GM18951 (cell line): ENCODE results near the gene CHST11.

Experiments
- POLR2A ChIP-seq: IDR thresholded peaks from 4 replicates; pipeline ENCODE4 v1.6.1; 2011; ENCODE audit warnings: mild to moderate bottlenecking; ENCODE audit not compliant: insufficient read length, insufficient read depth; ENCODE audit errors: extremely low read depth
- in situ Hi-C: fragments of 300-500 bp; cut with MboI; formaldehyde crosslinking; loops from one replicate; pipeline ENCODE4 v1.12.0; 2022; ENCODE audit warnings: low sequenced_read_pairs, mixed read lengths, inconsistent platforms; ENCODE audit not compliant: unreplicated experiment

CHST11 gene

GRCh38 chr12:104485651-104486362 lies 29.1 kb downstream of the CHST11 start:
- no peak for TF ChIP-seq POLR2A
- in situ Hi-C loops: no loop called here

- TF ChIP-seq POLR2A: no peak
These were observed 29.6 kb downstream of the CHST11 start for GRCh38 chr12:104486363-104486750.

GRCh38 chr12:104486943-104487819 lies 30.4 kb downstream of the CHST11 start:
- in situ Hi-C loops: no loop called here
- TF ChIP-seq POLR2A: no peak

More at GRCh38 chr12:104486363-104486750, 29.6 kb downstream of the CHST11 start:
- in situ Hi-C loops: no loop called here

- TF ChIP-seq POLR2A: no peak
- in situ Hi-C loops: no loop called here
These were observed 31.6 kb downstream of the CHST11 start for GRCh38 chr12:104488374-104488773.

- in situ Hi-C loops: no loop called here
- no peak for TF ChIP-seq POLR2A
These were observed 33.4 kb downstream of the CHST11 start for GRCh38 chr12:104490186-104490585.

GRCh38 chr12:104490850-104491249 lies 34.1 kb downstream of the CHST11 start:
- TF ChIP-seq POLR2A: no peak
- in situ Hi-C loops: no loop called here

GRCh38 chr12:104493496-104493895 lies 36.7 kb downstream of the CHST11 start:
- in situ Hi-C loops: no loop called here
- TF ChIP-seq POLR2A: no peak

- TF ChIP-seq POLR2A: no peak
- in situ Hi-C loops: no loop called here
These were observed 37.5 kb downstream of the CHST11 start for GRCh38 chr12:104494137-104494792.

GRCh38 chr12:104494793-104495158 lies 38.0 kb downstream of the CHST11 start:
- in situ Hi-C loops: no loop called here
- TF ChIP-seq POLR2A: no peak

- in situ Hi-C loops: no loop called here
- TF ChIP-seq POLR2A: no peak
These were observed 39.0 kb downstream of the CHST11 start for GRCh38 chr12:104495786-104496185.

GRCh38 chr12:104496336-104496735 lies 39.6 kb downstream of the CHST11 start:
- TF ChIP-seq POLR2A: no peak
- in situ Hi-C loops: no loop called here

GRCh38 chr12:104498211-104498801 lies 41.6 kb downstream of the CHST11 start:
- no peak for TF ChIP-seq POLR2A
- in situ Hi-C loops: no loop called here
